ENCODE measurements around the gene PSG2.
"Not testable (repeated sequence)": the region's sequence is repeated elsewhere in the genome, so short reads cannot be mapped to it uniquely, and the experiment has no call there.

GRCh38 chr19:43026369-43026768 is 56.1 kb downstream of the PSG2 start, which contains the start of gene PSG11:
- not testable (repeated sequence) for TF ChIP-seq CTCF (conservative IDR thresholded peaks at IDR 0.05 in 1 of 2, IDR thresholded peaks at IDR 0.05 in 1 of 2; ENCODE audit: extremely low read depth in 1 of 2, insufficient read depth in 1 of 2, low read depth in 1 of 2, low read length in 2 of 2); EZH2 (IDR thresholded peaks at IDR 0.05; ENCODE audit: borderline replicate concordance, low read length)
